HG03558 (cell line): ENCODE results near the gene PINLYP.
"Not testable (repeated sequence)": the region's sequence is repeated elsewhere in the genome, so short reads cannot be mapped to it uniquely, and the experiment has no call there.

Experiments
- ATAC-seq: cut with Tn5 transposase; IDR thresholded peaks from one replicate; pipeline ENCODE4 v1.9.1; 2021; ENCODE audit warnings: moderate number of reproducible peaks; ENCODE audit not compliant: unreplicated experiment; ENCODE audit errors: extremely low read depth

Gene PINLYP

DNA sequence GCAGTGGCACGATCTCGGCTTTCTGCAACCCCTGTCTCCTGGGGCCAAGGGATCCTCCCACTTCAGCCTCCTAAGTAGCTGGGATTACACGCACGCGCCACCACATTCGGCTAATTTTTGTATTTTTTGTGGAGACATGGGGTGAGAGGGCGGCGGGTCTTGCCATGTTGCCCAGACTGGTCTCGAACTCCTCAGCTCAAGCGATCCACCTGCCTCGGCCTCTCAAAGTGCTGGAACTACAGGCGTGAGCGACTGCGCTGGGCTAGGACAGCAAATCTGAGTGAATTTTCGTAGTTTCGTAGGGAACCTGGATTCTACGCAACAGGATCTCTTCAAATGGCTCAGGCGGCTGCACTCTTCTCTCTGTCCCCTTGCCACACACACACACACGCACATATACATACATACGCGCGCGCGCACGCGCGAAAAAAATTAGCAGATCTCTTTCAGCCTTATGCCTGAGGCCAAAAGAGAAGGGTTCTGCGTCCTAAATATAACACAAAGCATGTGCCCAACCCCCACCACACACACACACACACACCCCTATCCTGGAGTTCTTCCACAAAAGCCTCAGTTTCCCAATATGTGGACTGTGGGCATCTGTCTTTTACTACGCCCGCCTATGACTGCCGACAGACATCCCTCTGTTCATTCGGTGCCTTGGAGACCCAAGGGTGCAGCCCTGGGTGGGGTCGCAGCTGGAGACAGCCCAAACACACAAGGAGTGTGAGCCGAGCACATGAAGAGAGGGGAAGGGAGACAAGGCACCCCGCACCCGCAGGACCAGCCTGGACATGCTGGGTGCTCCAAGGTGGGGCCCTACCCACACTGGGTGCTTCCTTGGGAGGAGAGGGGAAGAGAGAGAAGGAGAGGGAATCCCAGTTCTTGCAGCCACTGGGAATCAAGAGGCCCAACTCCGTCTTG is 616 bp downstream of the PINLYP start:
- ATAC-seq = no peak

DNA sequence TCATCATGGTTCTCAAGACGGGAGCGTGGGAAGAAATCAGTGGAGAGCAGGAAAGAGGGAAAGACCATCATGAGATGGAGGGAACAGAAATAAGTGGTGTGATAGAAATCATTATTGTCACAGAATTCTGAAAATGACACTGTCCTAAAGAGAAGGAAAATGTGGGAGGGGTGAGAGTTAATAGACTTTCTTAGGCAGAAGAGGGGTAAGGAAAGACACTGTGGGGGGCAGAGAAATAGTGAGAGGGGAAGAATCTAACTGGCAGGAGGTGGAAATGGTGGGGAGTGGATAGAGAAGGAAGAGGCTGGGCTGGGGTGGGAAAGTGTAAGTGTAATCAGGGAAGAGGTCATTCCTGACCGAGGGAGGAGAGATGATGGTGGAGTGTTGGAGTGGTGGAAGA is 3.2 kb downstream of the PINLYP start:
- no peak for ATAC-seq

GRCh38 chr19:43581467-43581866 is 5.9 kb downstream of the PINLYP start:
- no peak for ATAC-seq

DNA sequence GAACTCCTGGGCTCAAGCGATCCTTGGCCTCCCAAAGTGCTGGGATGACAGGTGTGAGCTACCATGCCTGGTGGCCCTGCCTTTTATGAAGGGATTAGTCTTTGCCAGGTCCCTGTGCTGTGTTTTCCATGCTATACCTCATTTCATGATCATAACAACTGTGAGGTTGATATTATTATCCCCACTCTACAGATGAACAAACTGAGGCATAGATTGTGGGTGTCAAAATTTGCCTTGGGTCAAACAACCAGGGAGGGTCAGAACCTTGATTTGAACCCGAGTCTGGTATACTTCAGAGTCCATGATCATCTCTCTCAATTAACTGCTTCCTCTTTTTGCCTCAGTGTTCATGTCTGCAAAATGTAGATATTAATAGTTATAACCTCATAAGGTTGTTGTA is 6.9 kb downstream of the PINLYP start:
- ATAC-seq = no peak

GRCh38 chr19:43584484-43584883 is 8.9 kb downstream of the PINLYP start:
- ATAC-seq = no peak

DNA sequence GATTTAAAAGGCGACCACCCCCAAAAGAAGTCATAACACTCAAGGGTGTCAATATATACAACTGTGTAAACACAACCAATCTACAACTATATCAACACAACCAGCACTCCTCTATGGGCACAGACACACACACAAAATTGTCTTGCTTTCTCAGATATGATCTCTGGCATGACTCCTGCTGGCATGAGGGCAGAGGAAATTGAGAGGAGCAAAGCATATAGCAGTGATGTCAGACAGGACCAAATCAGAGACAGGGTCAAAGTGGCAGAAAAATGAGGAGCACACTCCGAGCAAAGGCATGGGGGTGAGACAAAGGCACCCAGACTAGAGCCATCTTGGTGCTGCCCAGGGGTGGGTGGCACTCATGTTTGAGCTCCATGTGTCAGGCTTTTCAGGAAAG is 10.7 kb downstream of the PINLYP start:
- no peak for ATAC-seq

GRCh38 chr19:43587029-43587428 is 11.4 kb downstream of the PINLYP start:
- ATAC-seq = not testable (repeated sequence)

DNA sequence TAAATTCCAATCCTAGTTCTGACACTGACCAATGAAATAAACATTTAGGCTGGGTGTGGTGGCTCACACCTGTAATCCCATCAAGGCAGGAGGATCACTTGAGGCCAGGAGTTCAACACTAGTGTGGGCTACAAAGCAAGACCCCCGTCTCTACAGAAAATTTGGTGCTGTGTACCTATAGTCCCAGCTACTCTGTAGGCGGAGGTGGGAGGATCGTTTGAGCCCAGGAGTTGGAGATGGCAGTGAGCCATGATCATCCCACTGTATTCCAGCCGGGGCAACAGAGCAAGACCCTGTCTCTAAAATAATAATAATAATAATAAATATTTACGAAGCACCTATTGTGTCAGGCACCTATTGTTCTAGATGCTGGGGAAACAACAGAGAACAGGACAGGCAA is 13.7 kb downstream of the PINLYP start:
- no peak for ATAC-seq

DNA sequence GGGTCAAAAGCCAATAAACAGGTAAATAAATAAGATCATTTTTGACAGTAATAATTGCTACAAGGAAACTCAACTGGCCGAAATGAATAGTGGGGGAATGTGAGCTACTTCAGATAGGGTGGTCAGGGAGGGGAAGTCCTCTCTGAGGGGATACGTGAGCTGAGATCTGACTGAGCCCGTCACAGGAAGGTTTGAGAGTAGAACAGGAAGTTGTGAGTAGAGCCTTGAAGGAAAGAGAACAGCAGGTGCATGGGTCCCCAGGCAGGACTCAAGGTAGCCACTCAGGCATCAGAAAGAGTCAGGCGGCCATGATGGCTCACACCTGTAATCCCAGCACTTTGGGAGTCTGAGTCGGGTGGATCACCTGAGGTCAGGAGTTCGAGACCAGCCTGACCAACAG is 14.1 kb downstream of the PINLYP start:
- no peak for ATAC-seq

- no peak for ATAC-seq
These were observed 16.5 kb downstream of the PINLYP start for GRCh38 chr19:43591904-43592772.

- no peak for ATAC-seq
These were observed 17.3 kb downstream of the PINLYP start for GRCh38 chr19:43592800-43593350.

- ATAC-seq = no peak
These were observed 18.6 kb downstream of the PINLYP start for GRCh38 chr19:43594081-43594697.

DNA sequence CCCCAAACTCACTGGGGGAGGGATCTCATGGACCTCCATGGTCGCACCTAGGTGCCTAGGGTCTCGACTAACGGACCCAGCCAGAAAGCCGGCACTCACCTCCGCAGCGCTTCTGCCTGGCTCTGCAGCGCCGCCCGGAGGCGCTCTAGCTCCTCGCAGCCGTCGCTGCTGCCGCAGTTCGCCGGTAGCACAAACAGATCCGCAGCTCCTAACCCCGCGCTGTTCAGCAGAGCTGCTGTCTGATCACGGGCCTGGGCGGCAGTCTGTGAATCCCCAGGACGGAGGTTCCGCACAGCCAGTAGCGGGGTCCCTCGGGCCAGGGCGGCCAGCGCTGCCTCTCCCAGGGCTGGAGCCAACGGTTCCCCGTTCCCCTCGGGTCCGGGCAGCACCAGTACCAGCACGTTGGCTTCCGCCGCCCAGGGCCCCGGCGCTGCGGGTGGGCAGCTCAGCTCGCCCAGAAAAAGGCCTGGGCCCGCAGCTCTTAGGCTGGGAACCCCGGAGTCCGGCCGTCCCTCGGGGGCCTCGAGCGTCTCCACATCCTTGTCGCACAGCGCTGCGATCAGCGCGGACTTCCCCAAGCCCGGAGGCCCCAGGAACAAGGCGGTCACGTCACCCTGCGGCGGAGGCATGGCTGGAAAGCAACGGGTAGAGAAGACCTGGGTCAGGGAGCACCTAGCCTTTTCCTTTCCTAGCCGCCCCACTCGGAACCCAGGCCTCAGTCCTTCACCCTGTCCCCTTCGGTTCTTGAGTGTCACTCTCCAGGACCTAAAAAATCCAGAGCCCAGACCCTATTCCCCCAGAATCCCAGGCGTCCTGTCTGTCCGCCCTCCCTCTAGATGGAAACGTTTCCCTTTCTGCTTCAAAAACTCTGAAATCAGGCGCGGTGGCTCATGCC is 19.4 kb downstream of the PINLYP start:
- ATAC-seq = no peak

- ATAC-seq = no peak
These were observed 20.0 kb downstream of the PINLYP start for GRCh38 chr19:43595605-43595998.

DNA sequence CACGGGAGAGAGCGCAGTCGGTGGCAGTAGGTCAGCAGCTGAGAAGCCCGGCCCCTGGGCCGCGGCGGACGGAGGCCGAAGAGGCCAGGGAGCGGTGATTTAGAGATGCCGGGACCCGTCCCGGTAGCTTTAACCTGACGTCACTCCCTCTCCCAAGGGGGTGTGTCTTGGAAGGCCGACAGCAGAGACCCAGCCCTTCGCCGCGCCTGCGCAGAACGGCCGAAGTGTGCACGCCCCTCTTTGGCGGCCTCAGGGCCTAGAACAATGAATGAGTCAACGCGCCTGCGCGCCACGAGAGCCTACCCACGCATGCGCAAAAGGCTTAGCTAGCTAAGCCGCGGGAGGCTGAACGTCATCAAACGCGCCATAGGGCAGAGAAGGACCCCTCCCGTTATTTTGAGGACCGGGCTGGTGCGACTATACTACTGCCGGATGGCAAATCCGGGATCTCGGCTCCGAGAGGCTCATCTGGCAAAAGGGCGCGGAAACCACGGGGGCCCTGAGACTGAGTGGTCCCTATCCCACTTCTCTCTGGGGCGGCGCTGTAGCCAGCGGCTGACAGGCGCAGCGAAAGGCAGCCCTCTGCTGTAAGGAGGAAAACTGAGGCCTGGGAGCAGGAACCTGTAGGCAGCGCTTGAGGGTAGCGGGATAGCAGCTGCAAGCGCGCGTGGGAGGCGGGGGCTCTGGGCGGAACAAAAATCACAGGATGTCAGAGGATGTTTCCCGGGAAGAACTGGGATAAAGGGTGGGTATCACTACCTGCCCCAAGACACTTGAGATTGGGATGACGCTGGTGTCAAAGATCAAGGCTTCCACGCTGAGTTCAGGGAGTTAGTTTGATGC is 20.6 kb downstream of the PINLYP start, which contains the start of the genes IRGQ and ZNF576:
Gene IRGQ, minus strand, starts transcription at position 136 of the 843 bp plus-strand sequence. CDS start 796 bp downstream, outside the sequence.
Gene ZNF576, plus strand, starts transcription at position 597 of the 843 bp plus-strand sequence. CDS start 514 bp downstream, outside the sequence.
- peak; percentile 58 for ATAC-seq

DNA sequence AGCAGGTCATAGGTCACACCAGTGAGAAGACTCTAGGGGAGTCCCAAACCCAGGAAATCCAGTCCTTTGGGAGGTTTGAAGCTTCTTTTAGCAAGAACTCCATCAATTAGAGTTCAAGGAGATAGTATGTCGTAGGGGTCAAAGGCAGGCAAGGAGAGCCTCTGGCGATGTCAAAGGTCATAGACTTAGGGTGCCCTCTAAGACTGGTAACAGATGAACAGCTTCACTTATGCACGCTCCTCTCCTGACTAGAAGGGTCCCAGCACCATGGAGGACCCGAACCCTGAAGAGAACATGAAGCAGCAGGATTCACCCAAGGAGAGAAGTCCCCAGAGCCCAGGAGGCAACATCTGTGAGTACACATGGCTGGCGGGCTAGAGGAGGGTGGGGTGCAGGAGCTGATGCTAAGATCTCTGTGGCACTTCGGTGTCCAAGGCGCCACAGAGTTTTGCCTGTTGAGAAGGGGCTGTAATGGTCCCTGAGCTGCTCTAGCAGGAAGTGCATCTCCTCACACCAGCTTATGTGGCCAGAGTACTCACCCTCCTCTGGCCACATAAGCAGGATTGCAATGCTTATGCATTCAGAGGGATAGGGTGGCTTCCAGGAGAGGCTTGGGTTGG is 21.4 kb downstream of the PINLYP start:
- no peak for ATAC-seq

- no peak for ATAC-seq
These were observed 22.3 kb downstream of the PINLYP start for GRCh38 chr19:43597876-43598275.
